Lower lobe of right lung (tissue), 2 donors: Measurements from ENCODE around the gene DACT3. TPM values are rescaled to one million over a fixed set of nuclear protein-coding genes. Genes with fewer than 3 reads are reported as not detected.

Experiments used
- ATAC-seq, 2 donors: fragments of 200-7000 bp; cut with Tn5 transposase; one replicate each; pipeline ENCODE4 v1.9.1; 2020 to 2022; ENCODE audit warnings: mild to moderate bottlenecking in 2 of 2, moderate library complexity in 2 of 2
- DNase-seq: peaks from one replicate; pipeline ENCODE4 v3.0.0-alpha.2; 2020
- H3K27ac ChIP-seq: fragments of 200-600 bp; one replicate; pipeline ENCODE4 v1.8.0; 2022
- H3K27me3 ChIP-seq: fragments of 200-600 bp; one replicate; pipeline ENCODE4 v1.8.0; 2022; ENCODE audit warnings: low read depth
- H3K36me3 ChIP-seq: fragments of 200-600 bp; one replicate; pipeline ENCODE4 v1.8.0; 2022; ENCODE audit warnings: mild to moderate bottlenecking
- H3K4me1 ChIP-seq: fragments of 200-600 bp; one replicate; pipeline ENCODE4 v1.8.0; 2022
- H3K4me3 ChIP-seq: fragments of 200-600 bp; one replicate; pipeline ENCODE4 v1.8.0; 2022; ENCODE audit warnings: mild to moderate bottlenecking
- H3K9me3 ChIP-seq: fragments of 200-600 bp; one replicate; pipeline ENCODE4 v1.8.0; 2022
- CTCF ChIP-seq: fragments of 200-600 bp; IDR thresholded peaks from one replicate; pipeline ENCODE4 v1.8.0; 2022; ENCODE audit warnings: antibody characterized with exemption, mild to moderate bottlenecking
- intact Hi-C: fragments of 100-400 bp; cut with DNase I; formaldehyde crosslinking; loops from one replicate; pipeline ENCODE4 v1.11.0; 2022
- total RNA-seq: library from RNA; stranded (reverse); fragmentation: NEBNext Ultra II Directional; extraction: Animal tissue kit (Norgen Biotek cat#: 25700); gene quantifications from one replicate; pipeline ENCODE4 v1.2.1, GENCODE V29; 2021
- donor health status: DM: no; HTN: yes; CAD: no; lungs with severe emphysema.

DACT3 gene
- total RNA-seq, 1 donor from 2014 or later = 4.9 TPM

- peaks cover 39% of the 10 kb centered on the region for H3K27me3 ChIP-seq
- H3K9me3 ChIP-seq = no peaks in the 10 kb centered on the region
- H3K36me3 ChIP-seq = no peaks in the 10 kb centered on the region
- no peak for TF ChIP-seq CTCF
- H3K27ac ChIP-seq = no peak overlapping the region
- no peak for ATAC-seq
- intact Hi-C loops = no loop called here
- H3K4me1 ChIP-seq = peaks cover 4% of the 10 kb centered on the region
- DNase-seq = no peak
- no peak overlapping the region for H3K4me3 ChIP-seq
Observed at GRCh38 chr19:46644720-46645119, 16.3 kb downstream of the DACT3 start.

- Histone ChIP-seq H3K27ac (no peak overlapping the region), H3K27me3 (peaks cover 25% of the 10 kb centered on the region), H3K36me3 (no peaks in the 10 kb centered on the region), H3K4me3 (no peak overlapping the region), H3K4me1 (peaks cover 22% of the 10 kb centered on the region), H3K9me3 (no peaks in the 10 kb centered on the region)
- DNase-seq = no peak
- intact Hi-C loops = no loop called here
- no peak for ATAC-seq
- TF ChIP-seq CTCF = no peak
Observed at GRCh38 chr19:46640656-46641055, 20.3 kb downstream of the DACT3 start.

- peak overlapping the region; percentile 50 for H3K4me3 ChIP-seq
- H3K4me1 ChIP-seq = peaks cover 22% of the 10 kb centered on the region
- peak; percentile 40 to 50 for ATAC-seq
- peak; percentile 65 for DNase-seq
- no peaks in the 10 kb centered on the region for H3K9me3 ChIP-seq
- H3K36me3 ChIP-seq = no peaks in the 10 kb centered on the region
- intact Hi-C loops = no loop called here
- TF ChIP-seq CTCF = no peak
- H3K27me3 ChIP-seq = peaks cover 31% of the 10 kb centered on the region
- peak overlapping the region; percentile 37 for H3K27ac ChIP-seq
Observed at GRCh38 chr19:46639358-46640182, 21.4 kb downstream of the DACT3 start.

- ATAC-seq = no peak
- Histone ChIP-seq H3K9me3 (no peaks in the 10 kb centered on the region), H3K36me3 (no peaks in the 10 kb centered on the region), H3K27ac (no peak overlapping the region), H3K4me3 (no peak overlapping the region), H3K4me1 (peaks cover 31% of the 10 kb centered on the region), H3K27me3 (peaks cover 37% of the 10 kb centered on the region)
- no peak for TF ChIP-seq CTCF
- DNase-seq = no peak
- intact Hi-C loops = no loop called here
Observed at GRCh38 chr19:46637224-46637623, 23.8 kb downstream of the DACT3 start.

GRCh38 chr19:46635920-46636761, 24.8 kb downstream of the DACT3 start, which contains the start of gene GNG8:
GNG8 (minus strand) TSS chr19:46636202; CDS start chr19:46634682, 1,520 bp downstream.
- no peak for DNase-seq
- Histone ChIP-seq H3K4me1 (peaks cover 32% of the 10 kb centered on the region), H3K27me3 (peaks cover 30% of the 10 kb centered on the region), H3K4me3 (no peak within 1 kb of the TSS), H3K27ac (no peak within 1 kb of the TSS), H3K36me3 (no peaks in the 10 kb centered on the region), H3K9me3 (no peaks in the 10 kb centered on the region)
- no peak for TF ChIP-seq CTCF
- intact Hi-C loops = no loop called here
- no peak for ATAC-seq
